ENCODE data around the gene SPACA9.

The SPACA9 gene

GRCh38 chr9:132858751-132859150 lies 19.9 kb upstream of the SPACA9 start:
- Histone ChIP-seq H3K23ac (ENCODE audit: low read length) (no peak overlapping the region), H4K8ac (ENCODE audit: low read depth, low read length) (no peak overlapping the region), H3K9ac (ENCODE audit: low read length) (no peak overlapping the region), H3K9me3 (ENCODE audit: insufficient read depth, low read depth, low read length) (no peaks in the 10 kb centered on the region), H3K4me2 (ENCODE audit: low read length) (no peak overlapping the region), H3K4me3 (ENCODE audit: low read depth, low read length) (no peak overlapping the region), H3K27me3 (ENCODE audit: insufficient read depth, low read length) (no peaks in the 10 kb centered on the region), H3K18ac (ENCODE audit: low read length) (no peak overlapping the region), H3K4me1 (ENCODE audit: control insufficient read depth in 1 of 2, insufficient read depth in 2 of 2, low read length in 2 of 2) (no peaks in the 10 kb centered on the region), H3K36me3 (ENCODE audit: control insufficient read depth in 1 of 2, insufficient read depth in 2 of 2, low read length in 2 of 2) (no peaks in the 10 kb centered on the region), H2BK5ac (ENCODE audit: low read depth, low read length, poor library complexity) (no peak overlapping the region), H4K12ac (ENCODE audit: low read depth, low read length) (no peak overlapping the region), H2BK120ac (ENCODE audit: insufficient read depth, low read length, poor library complexity) (no peak overlapping the region), H3K79me2 (ENCODE audit: control insufficient read depth, insufficient read depth, low read length, poor library complexity) (no peaks in the 10 kb centered on the region), H2AK5ac (ENCODE audit: low read length) (no peak overlapping the region), H3K14ac (ENCODE audit: low read length) (no peak overlapping the region), H3K79me1 (ENCODE audit: low read length) (no peaks in the 10 kb centered on the region), H3K27ac (ENCODE audit: low read depth, low read length) (no peak overlapping the region), H2BK12ac (ENCODE audit: low read length) (no peak overlapping the region), H3K4ac (ENCODE audit: low read depth, low read length) (no peak overlapping the region), H2AFZ (ENCODE audit: insufficient read depth, low read length, poor library complexity) (no peak overlapping the region), H4K91ac (ENCODE audit: low read depth, low read length) (no peak overlapping the region)
- no peak for DNase-seq
- no CpG with 5 or more reads among the region's 7 CpGs for WGBS (ENCODE audit: extremely low coverage, insufficient coverage, insufficient read length)

- H2BK120ac ChIP-seq (ENCODE audit: insufficient read depth, low read length, poor library complexity): no peak overlapping the region
- H3K14ac ChIP-seq (ENCODE audit: low read length): no peak overlapping the region
- no peaks in the 10 kb centered on the region for H3K79me1 ChIP-seq (ENCODE audit: low read length)
- no peaks in the 10 kb centered on the region for H3K27me3 ChIP-seq (ENCODE audit: insufficient read depth, low read length)
- H3K4me3 ChIP-seq (ENCODE audit: low read depth, low read length): no peak overlapping the region
- no peak overlapping the region for H3K18ac ChIP-seq (ENCODE audit: low read length)
- peaks cover 2% of the 10 kb centered on the region for H3K79me2 ChIP-seq (ENCODE audit: control insufficient read depth, insufficient read depth, low read length, poor library complexity)
- no peak overlapping the region for H4K8ac ChIP-seq (ENCODE audit: low read depth, low read length)
- no peaks in the 10 kb centered on the region for H3K9me3 ChIP-seq (ENCODE audit: insufficient read depth, low read depth, low read length)
- H3K4me1 ChIP-seq (ENCODE audit: control insufficient read depth in 1 of 2, insufficient read depth in 2 of 2, low read length in 2 of 2): peaks cover 9 to 11% of the 10 kb centered on the region in 2 experiments
- DNase-seq: no peak
- H3K23ac ChIP-seq (ENCODE audit: low read length): no peak overlapping the region
- no peak overlapping the region for H2BK5ac ChIP-seq (ENCODE audit: low read depth, low read length, poor library complexity)
- no peak overlapping the region for H2BK12ac ChIP-seq (ENCODE audit: low read length)
- H4K12ac ChIP-seq (ENCODE audit: low read depth, low read length): no peak overlapping the region
- no peaks in the 10 kb centered on the region for H3K36me3 ChIP-seq (ENCODE audit: control insufficient read depth in 1 of 2, insufficient read depth in 2 of 2, low read length in 2 of 2)
- H2AK5ac ChIP-seq (ENCODE audit: low read length): no peak overlapping the region
- H3K27ac ChIP-seq (ENCODE audit: low read depth, low read length): no peak overlapping the region
- H2AFZ ChIP-seq (ENCODE audit: insufficient read depth, low read length, poor library complexity): no peak overlapping the region
- no peak overlapping the region for H3K9ac ChIP-seq (ENCODE audit: low read length)
- WGBS (ENCODE audit: extremely low coverage, insufficient coverage, insufficient read length): no CpG with 5 or more reads among the region's 3 CpGs
- no peak overlapping the region for H3K4me2 ChIP-seq (ENCODE audit: low read length)
- no peak overlapping the region for H4K91ac ChIP-seq (ENCODE audit: low read depth, low read length)
- no peak overlapping the region for H3K4ac ChIP-seq (ENCODE audit: low read depth, low read length)
Measured at GRCh38 chr9:132861666-132862065, 17.0 kb upstream of the SPACA9 start.

GRCh38 chr9:132862533-132862932 lies 16.2 kb upstream of the SPACA9 start:
- peaks cover 9 to 11% of the 10 kb centered on the region in 2 experiments for H3K4me1 ChIP-seq (ENCODE audit: control insufficient read depth in 1 of 2, insufficient read depth in 2 of 2, low read length in 2 of 2)
- H2BK5ac ChIP-seq (ENCODE audit: low read depth, low read length, poor library complexity): no peak overlapping the region
- no peak overlapping the region for H2AK5ac ChIP-seq (ENCODE audit: low read length)
- DNase-seq: no peak
- H3K4me2 ChIP-seq (ENCODE audit: low read length): no peak overlapping the region
- no peak overlapping the region for H2BK12ac ChIP-seq (ENCODE audit: low read length)
- H4K91ac ChIP-seq (ENCODE audit: low read depth, low read length): no peak overlapping the region
- H3K36me3 ChIP-seq (ENCODE audit: control insufficient read depth in 1 of 2, insufficient read depth in 2 of 2, low read length in 2 of 2): no peaks in the 10 kb centered on the region
- WGBS (ENCODE audit: extremely low coverage, insufficient coverage, insufficient read length): no CpG with 5 or more reads among the region's 6 CpGs
- no peak overlapping the region for H4K8ac ChIP-seq (ENCODE audit: low read depth, low read length)
- H3K9me3 ChIP-seq (ENCODE audit: insufficient read depth, low read depth, low read length): no peaks in the 10 kb centered on the region
- no peak overlapping the region for H3K27ac ChIP-seq (ENCODE audit: low read depth, low read length)
- H3K23ac ChIP-seq (ENCODE audit: low read length): no peak overlapping the region
- no peak overlapping the region for H4K12ac ChIP-seq (ENCODE audit: low read depth, low read length)
- H3K4me3 ChIP-seq (ENCODE audit: low read depth, low read length): no peak overlapping the region
- no peak overlapping the region for H3K4ac ChIP-seq (ENCODE audit: low read depth, low read length)
- no peak overlapping the region for H3K14ac ChIP-seq (ENCODE audit: low read length)
- H3K18ac ChIP-seq (ENCODE audit: low read length): no peak overlapping the region
- H2BK120ac ChIP-seq (ENCODE audit: insufficient read depth, low read length, poor library complexity): no peak overlapping the region
- no peak overlapping the region for H3K9ac ChIP-seq (ENCODE audit: low read length)
- peaks cover 2% of the 10 kb centered on the region for H3K79me2 ChIP-seq (ENCODE audit: control insufficient read depth, insufficient read depth, low read length, poor library complexity)
- no peak overlapping the region for H2AFZ ChIP-seq (ENCODE audit: insufficient read depth, low read length, poor library complexity)
- no peaks in the 10 kb centered on the region for H3K79me1 ChIP-seq (ENCODE audit: low read length)
- no peaks in the 10 kb centered on the region for H3K27me3 ChIP-seq (ENCODE audit: insufficient read depth, low read length)

- Histone ChIP-seq H4K12ac (ENCODE audit: low read depth, low read length) (no peak overlapping the region), H3K9ac (ENCODE audit: low read length) (no peak overlapping the region)
Measured at GRCh38 chr9:132863096-132863495, 15.6 kb upstream of the SPACA9 start.

More at GRCh38 chr9:132863096-132863495, 15.6 kb upstream of the SPACA9 start:
- Histone ChIP-seq H3K9me3 (ENCODE audit: insufficient read depth, low read depth, low read length) (no peaks in the 10 kb centered on the region), H3K23ac (ENCODE audit: low read length) (no peak overlapping the region), H3K4me3 (ENCODE audit: low read depth, low read length) (no peak overlapping the region), H3K36me3 (ENCODE audit: control insufficient read depth in 1 of 2, insufficient read depth in 2 of 2, low read length in 2 of 2) (no peaks in the 10 kb centered on the region), H2BK12ac (ENCODE audit: low read length) (no peak overlapping the region), H4K8ac (ENCODE audit: low read depth, low read length) (no peak overlapping the region), H2AFZ (ENCODE audit: insufficient read depth, low read length, poor library complexity) (no peak overlapping the region), H3K4ac (ENCODE audit: low read depth, low read length) (no peak overlapping the region), H3K14ac (ENCODE audit: low read length) (no peak overlapping the region), H3K4me2 (ENCODE audit: low read length) (no peak overlapping the region), H3K4me1 (ENCODE audit: control insufficient read depth in 1 of 2, insufficient read depth in 2 of 2, low read length in 2 of 2) (peaks cover 9 to 11% of the 10 kb centered on the region in 2 experiments), H2BK120ac (ENCODE audit: insufficient read depth, low read length, poor library complexity) (no peak overlapping the region), H4K91ac (ENCODE audit: low read depth, low read length) (no peak overlapping the region), H3K18ac (ENCODE audit: low read length) (no peak overlapping the region), H3K79me1 (ENCODE audit: low read length) (no peaks in the 10 kb centered on the region), H2AK5ac (ENCODE audit: low read length) (no peak overlapping the region), H3K27me3 (ENCODE audit: insufficient read depth, low read length) (no peaks in the 10 kb centered on the region), H2BK5ac (ENCODE audit: low read depth, low read length, poor library complexity) (no peak overlapping the region), H3K27ac (ENCODE audit: low read depth, low read length) (no peak overlapping the region), H3K79me2 (ENCODE audit: control insufficient read depth, insufficient read depth, low read length, poor library complexity) (peaks cover 2% of the 10 kb centered on the region)
- DNase-seq: no peak
- no CpG with 5 or more reads among the region's 12 CpGs for WGBS (ENCODE audit: extremely low coverage, insufficient coverage, insufficient read length)
